K562 (cell line): Measurements from ENCODE around the gene HSD17B3. TPM values are rescaled to one million over a fixed set of nuclear protein-coding genes. Genes with fewer than 3 reads are reported as not detected.
A peak's percentile ranks its signal among the peaks of the same experiment; 100 is the strongest.

Experiments
- FOSL1 ChIP-seq: fragments of 200-800 bp; sonication (Bioruptor generic); conservative IDR thresholded peaks from 2 replicates; pipeline ENCODE4 v1.6.1; 2016; ENCODE audit warnings: missing genetic modification characterization, missing compliant biosample characterization
- GATAD2A ChIP-seq: fragments of 450-650 bp; IDR thresholded peaks from 2 replicates; pipeline ENCODE4 v1.6.1; 2017
- KLF16 ChIP-seq: IDR thresholded peaks from 2 replicates; pipeline ENCODE4 v1.6.1; 2016; ENCODE audit warnings: antibody characterized with exemption
- NCOA1 ChIP-seq: fragments of 450-650 bp; IDR thresholded peaks from 2 replicates; pipeline ENCODE4 v1.6.1; 2016; ENCODE audit warnings: low read depth
- NRF1 ChIP-seq, 2 experiments: fragments of 450-650 bp; IDR thresholded peaks in 1 of 2; conservative IDR thresholded peaks in 1 of 2; 2 replicates each; pipeline ENCODE4 v1.6.1; 2014; ENCODE audit warnings: mild to moderate bottlenecking in 2 of 2
- PTBP1 ChIP-seq: fragments of 200-400 bp; formaldehyde crosslinking; IDR thresholded peaks from 2 replicates; pipeline ENCODE4 v1.6.1; 2017; ENCODE audit warnings: low read depth, low read length
- SAFB2 ChIP-seq: fragments of 200-400 bp; formaldehyde crosslinking; IDR thresholded peaks from 2 replicates; pipeline ENCODE4 v1.6.1; 2018; ENCODE audit warnings: borderline replicate concordance, low read length, low read depth, moderate library complexity; ENCODE audit not compliant: severe bottlenecking
- TAF9B ChIP-seq: fragments of 450-650 bp; IDR thresholded peaks from 2 replicates; pipeline ENCODE4 v1.6.1; 2018; ENCODE audit warnings: mild to moderate bottlenecking; ENCODE audit not compliant: partially characterized antibody
- TSC22D4 ChIP-seq: fragments of 450-650 bp; IDR thresholded peaks from 2 replicates; pipeline ENCODE4 v1.6.1; 2016; ENCODE audit warnings: missing genetic modification characterization, missing biosample characterization, control low read depth
- polyA plus RNA-seq, 8 experiments: library from polyadenylated mRNA; depleted of rRNA in 4 of 8; stranded (reverse) in 5 of 8; unstranded in 3 of 8; fragments of >200 nt; fragmentation: Nextera tagmentation in 2 of 8; fragmentation: Illumina TruSeq in 1 of 8; extraction: Ambion mirVana in 2 of 8; extraction: Trizol in 1 of 8; gene quantifications; 2 replicates each; pipeline versions ENCODE4 v1.2.1 to v1.2.3, GENCODE V29; 2011 to 2014; ENCODE audit warnings: inconsistent platforms in 1 of 8, missing spikeins in 1 of 8
- total RNA-seq, 7 experiments: library from RNA; depleted of rRNA in 6 of 7; stranded (reverse); fragments of >200 nt in 6 of 7; fragmentation: Illumina TruSeq in 2 of 7; extraction: Trizol in 2 of 7; gene quantifications; 2 replicates each; pipeline versions ENCODE4 v1.2.1 to v1.2.3, GENCODE V29; 2011 to 2021; ENCODE audit warnings: low replicate concordance in 1 of 7
- TF ChIP-seq, protein P1 (sequence below): fragments of 200-800 bp; sonication (Bioruptor generic); IDR thresholded peaks from 2 replicates; pipeline ENCODE4 v1.6.1; 2016; ENCODE audit warnings: missing genetic modification characterization, missing compliant biosample characterization
- TF ChIP-seq, protein P2 (sequence below): sonication (generic); formaldehyde crosslinking; IDR thresholded peaks from 2 replicates; pipeline ENCODE4 v1.5.0; 2020; ENCODE audit warnings: missing genetic modification reagents

HSD17B3 gene
- total and polyA plus RNA-seq, 9 of the 15 experiments (the other 6 are each of a cell fraction or from before 2014, with no cell fraction given): not detected

DNA sequence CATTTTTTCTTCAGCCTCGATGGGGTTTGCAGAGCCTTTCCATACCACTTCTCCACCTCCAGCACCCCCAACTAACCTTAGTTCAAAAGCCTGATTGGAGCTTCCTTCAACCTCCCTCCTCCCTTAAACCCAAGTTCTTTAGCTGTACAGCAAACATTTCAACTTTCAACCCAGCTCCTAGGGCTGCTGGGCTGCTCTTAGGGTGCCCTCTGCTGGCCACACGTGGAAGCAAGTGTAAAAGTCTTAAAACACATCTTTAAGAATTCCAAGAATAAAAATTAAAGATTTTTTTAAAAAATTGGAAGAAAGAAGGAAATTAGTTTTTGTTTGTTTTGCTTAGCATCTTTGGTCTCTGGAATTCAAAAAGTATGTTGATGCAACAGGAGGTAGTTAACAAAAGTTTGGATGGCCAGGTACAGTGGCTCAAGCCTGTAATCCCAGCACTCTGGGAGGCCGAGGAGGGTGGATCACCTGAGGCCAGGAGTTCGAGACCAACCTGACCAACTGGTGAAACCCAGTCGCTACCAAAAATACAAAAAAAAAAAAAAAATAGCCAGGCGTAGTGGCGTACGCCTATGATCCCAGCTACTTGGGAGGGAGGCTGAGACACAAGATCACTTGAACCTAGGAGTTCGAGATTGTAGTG is 15.5 kb upstream of the HSD17B3 start (continued):
- TF ChIP-seq NCOA1 (no peak), FOSL1 (tag) (no peak), PTBP1 (no peak), TAF9B (no peak), NRF1 (conservative IDR thresholded peaks at IDR 0.05 in 1 of 2, IDR thresholded peaks at IDR 0.05 in 1 of 2) (no peak), TSC22D4 (tag) (no peak), KLF16 (peak; percentile 32; the same call in 1 of the 2 replicates), SAFB2 (no peak), GATAD2A (no peak)
- TF ChIP-seq, protein P1, sequence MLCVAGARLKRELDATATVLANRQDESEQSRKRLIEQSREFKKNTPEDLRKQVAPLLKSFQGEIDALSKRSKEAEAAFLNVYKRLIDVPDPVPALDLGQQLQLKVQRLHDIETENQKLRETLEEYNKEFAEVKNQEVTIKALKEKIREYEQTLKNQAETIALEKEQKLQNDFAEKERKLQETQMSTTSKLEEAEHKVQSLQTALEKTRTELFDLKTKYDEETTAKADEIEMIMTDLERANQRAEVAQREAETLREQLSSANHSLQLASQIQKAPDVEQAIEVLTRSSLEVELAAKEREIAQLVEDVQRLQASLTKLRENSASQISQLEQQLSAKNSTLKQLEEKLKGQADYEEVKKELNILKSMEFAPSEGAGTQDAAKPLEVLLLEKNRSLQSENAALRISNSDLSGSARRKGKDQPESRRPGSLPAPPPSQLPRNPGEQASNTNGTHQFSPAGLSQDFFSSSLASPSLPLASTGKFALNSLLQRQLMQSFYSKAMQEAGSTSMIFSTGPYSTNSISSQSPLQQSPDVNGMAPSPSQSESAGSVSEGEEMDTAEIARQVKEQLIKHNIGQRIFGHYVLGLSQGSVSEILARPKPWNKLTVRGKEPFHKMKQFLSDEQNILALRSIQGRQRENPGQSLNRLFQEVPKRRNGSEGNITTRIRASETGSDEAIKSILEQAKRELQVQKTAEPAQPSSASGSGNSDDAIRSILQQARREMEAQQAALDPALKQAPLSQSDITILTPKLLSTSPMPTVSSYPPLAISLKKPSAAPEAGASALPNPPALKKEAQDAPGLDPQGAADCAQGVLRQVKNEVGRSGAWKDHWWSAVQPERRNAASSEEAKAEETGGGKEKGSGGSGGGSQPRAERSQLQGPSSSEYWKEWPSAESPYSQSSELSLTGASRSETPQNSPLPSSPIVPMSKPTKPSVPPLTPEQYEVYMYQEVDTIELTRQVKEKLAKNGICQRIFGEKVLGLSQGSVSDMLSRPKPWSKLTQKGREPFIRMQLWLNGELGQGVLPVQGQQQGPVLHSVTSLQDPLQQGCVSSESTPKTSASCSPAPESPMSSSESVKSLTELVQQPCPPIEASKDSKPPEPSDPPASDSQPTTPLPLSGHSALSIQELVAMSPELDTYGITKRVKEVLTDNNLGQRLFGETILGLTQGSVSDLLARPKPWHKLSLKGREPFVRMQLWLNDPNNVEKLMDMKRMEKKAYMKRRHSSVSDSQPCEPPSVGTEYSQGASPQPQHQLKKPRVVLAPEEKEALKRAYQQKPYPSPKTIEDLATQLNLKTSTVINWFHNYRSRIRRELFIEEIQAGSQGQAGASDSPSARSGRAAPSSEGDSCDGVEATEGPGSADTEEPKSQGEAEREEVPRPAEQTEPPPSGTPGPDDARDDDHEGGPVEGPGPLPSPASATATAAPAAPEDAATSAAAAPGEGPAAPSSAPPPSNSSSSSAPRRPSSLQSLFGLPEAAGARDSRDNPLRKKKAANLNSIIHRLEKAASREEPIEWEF: no peak
- TF ChIP-seq, protein P2, sequence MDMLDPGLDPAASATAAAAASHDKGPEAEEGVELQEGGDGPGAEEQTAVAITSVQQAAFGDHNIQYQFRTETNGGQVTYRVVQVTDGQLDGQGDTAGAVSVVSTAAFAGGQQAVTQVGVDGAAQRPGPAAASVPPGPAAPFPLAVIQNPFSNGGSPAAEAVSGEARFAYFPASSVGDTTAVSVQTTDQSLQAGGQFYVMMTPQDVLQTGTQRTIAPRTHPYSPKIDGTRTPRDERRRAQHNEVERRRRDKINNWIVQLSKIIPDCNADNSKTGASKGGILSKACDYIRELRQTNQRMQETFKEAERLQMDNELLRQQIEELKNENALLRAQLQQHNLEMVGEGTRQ (CRISPR knock-in tag): no peak
